Epithelial cell of esophagus (primary cell): ENCODE measurements around the gene RNF138.

Source experiments
- DNase-seq: peaks from one replicate; pipeline ENCODE4 v3.0.0; 2010; ENCODE audit warnings: low read depth
- H3K4me3 ChIP-seq: 2 replicates; pipeline ENCODE4 v1.5.1; 2011; ENCODE audit warnings: mild to moderate bottlenecking, low read length, control low read depth
- TF ChIP-seq, protein P1 (sequence below): IDR thresholded peaks from 2 replicates; pipeline ENCODE4 v1.5.1; 2011; ENCODE audit warnings: low read depth, mild to moderate bottlenecking, low read length, control low read depth, inconsistent platforms; ENCODE audit not compliant: insufficient read depth; ENCODE audit errors: missing control alignments

The RNF138 gene

DNA sequence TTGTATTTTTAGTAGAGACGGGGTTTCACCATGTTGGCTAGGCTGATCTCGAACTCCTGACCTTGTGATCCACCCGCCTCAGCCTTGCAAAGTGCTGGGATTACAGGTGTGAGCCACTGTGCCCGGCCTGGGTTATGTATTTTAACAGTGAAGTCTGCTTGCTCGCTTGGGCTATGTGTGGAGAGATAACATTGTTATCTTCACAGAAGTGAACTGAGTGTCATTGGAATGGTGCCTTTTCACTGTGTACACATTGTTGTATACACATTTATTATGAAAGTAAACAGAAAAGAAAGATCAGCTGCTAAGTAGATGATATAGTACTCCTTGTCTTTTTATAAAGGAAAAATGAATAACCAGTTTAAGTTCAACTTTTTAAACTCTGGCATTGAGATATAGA is 30.4 kb downstream of the RNF138 start:
- no peak for DNase-seq
- no peak overlapping the region for H3K4me3 ChIP-seq
- TF ChIP-seq, protein P1, sequence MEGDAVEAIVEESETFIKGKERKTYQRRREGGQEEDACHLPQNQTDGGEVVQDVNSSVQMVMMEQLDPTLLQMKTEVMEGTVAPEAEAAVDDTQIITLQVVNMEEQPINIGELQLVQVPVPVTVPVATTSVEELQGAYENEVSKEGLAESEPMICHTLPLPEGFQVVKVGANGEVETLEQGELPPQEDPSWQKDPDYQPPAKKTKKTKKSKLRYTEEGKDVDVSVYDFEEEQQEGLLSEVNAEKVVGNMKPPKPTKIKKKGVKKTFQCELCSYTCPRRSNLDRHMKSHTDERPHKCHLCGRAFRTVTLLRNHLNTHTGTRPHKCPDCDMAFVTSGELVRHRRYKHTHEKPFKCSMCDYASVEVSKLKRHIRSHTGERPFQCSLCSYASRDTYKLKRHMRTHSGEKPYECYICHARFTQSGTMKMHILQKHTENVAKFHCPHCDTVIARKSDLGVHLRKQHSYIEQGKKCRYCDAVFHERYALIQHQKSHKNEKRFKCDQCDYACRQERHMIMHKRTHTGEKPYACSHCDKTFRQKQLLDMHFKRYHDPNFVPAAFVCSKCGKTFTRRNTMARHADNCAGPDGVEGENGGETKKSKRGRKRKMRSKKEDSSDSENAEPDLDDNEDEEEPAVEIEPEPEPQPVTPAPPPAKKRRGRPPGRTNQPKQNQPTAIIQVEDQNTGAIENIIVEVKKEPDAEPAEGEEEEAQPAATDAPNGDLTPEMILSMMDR, result no peak

DNA sequence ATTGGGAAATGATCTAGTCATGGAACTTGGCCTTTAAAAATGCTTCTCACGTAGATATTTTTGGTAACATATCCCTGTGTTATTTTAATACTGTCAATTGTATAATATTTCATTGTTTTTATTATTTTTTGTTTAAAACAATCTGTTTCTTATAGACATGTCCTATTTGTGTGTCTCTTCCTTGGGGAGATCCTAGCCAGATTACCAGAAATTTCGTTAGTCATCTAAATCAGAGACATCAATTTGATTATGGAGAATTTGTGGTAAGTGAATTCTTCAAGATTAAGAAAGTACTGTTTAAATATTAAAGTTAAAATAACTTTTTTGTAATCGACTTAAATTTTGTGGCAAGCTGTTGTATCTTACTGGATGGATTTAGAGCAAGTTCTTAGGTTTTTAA is 34.9 kb downstream of the RNF138 start:
- DNase-seq, result no peak
- TF ChIP-seq, protein P1, result no peak
- H3K4me3 ChIP-seq, result no peak overlapping the region

DNA sequence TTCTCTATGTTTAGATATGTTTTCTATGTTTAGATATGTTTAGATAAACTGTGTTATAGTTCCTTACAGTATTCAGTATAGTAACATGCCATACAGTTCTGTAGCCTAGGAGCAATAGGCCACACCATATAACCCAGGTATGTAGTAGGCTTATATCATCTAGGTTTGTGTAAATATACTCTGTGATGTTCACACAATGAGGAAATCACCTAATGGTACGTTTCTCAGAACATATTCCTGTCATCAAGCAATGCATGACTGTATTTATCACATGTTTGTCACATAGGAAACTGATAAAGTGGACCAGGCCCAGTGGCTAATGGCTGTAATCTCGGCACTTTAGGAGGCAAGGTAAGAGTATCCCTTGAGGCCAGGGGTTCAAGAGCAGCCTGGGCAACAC is 44.0 kb downstream of the RNF138 start:
- TF ChIP-seq, protein P1, result no peak

DNA sequence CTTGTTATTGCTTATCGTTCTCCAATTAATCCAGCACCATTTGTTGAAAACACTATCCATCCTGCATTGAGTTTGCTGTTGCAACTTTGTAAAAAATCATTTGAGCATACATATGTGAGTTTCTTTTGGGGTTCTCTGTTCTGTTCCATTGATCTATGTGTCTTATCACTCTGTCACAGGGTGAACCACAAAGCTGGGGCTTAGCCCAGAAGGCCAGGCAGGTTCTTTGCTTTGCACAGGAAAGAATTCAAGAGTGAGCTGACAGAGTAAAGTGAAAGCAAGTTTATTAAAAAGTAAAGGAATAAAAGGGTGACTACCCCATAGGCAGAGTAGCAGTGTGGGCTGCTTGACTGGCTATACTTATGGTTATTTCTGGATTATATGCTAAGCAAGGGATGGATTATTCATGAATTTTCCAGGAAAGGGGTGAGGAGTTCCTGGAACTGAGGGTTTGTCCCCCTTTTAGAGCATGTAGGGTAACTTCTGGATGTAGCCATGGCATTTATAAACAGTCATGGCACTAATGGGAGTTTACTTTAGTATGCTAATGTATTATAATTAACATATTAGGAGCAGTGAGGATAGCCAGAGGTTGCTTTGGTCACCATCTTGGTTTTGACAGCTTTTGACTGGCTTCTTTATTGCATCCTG is 46.8 kb downstream of the RNF138 start:
- no peak for DNase-seq
- TF ChIP-seq, protein P1, result no peak
- H3K4me3 ChIP-seq, result no peak overlapping the region

More for the DNA sequence above, 44.0 kb downstream of the RNF138 start:
- H3K4me3 ChIP-seq, result no peak overlapping the region
- no peak for DNase-seq

DNA sequence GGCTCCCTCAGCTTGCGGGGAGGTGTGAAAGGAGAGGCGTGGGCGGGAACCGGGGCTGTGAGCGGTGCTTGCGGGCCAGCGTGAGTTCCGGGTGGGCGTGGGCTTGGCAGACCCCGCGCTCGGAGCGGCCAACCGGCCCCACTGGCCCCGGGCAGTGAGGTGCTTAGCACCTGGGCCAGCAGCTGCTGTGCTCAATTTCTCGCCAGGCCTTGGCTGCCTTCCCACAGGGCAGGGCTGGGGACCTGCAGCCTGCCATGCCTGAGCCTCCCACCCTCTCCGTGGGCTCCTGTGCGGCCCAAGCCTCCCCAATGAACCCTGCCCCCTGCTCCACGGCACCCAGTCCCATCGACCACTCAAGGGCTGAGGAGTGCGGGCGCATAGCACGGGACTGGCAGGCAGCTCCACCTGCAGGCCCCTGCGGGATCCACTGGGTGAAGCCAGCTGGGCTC is 48.2 kb downstream of the RNF138 start:
- no peak for DNase-seq
- TF ChIP-seq, protein P1, result no peak
- no peak overlapping the region for H3K4me3 ChIP-seq

DNA sequence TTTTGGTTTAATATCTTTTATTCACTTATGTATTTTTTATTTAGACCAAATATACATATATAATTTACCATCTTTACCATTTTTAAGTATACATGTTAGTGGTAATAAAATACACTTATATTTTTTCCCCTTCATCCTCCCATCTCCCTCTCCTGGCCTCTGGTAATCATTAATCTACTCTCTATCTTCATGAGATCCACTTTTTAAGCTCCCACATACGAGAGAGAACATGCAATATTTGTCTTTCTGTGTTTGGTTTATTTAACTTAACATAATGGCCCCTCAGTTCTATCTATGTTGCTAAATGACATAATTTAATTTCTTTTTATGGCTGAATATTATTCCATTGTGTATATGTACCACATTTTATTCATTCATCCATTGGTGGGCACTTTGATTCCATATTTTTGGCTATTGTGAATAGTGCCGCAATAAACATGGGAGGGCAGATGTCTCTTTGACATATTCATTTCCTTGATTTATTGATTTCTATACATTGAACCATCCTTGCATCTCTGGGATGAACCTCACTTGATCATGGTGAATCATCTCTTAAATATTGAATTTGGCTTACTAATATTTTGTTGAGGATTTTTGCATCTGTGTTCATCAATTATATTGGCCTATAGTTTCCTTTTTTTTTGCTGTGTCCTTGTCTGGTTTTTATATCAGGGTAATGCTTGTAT is 56.7 kb downstream of the RNF138 start:
- DNase-seq, result no peak
- TF ChIP-seq, protein P1, result no peak
- H3K4me3 ChIP-seq, result no peak overlapping the region
